ENCODE results near the gene ERF. TPM values are rescaled to one million over a fixed set of nuclear protein-coding genes. Genes with fewer than 3 reads are reported as not detected.

Gene ERF
- total RNA-seq, 1 donor, result 31.8 TPM

DNA sequence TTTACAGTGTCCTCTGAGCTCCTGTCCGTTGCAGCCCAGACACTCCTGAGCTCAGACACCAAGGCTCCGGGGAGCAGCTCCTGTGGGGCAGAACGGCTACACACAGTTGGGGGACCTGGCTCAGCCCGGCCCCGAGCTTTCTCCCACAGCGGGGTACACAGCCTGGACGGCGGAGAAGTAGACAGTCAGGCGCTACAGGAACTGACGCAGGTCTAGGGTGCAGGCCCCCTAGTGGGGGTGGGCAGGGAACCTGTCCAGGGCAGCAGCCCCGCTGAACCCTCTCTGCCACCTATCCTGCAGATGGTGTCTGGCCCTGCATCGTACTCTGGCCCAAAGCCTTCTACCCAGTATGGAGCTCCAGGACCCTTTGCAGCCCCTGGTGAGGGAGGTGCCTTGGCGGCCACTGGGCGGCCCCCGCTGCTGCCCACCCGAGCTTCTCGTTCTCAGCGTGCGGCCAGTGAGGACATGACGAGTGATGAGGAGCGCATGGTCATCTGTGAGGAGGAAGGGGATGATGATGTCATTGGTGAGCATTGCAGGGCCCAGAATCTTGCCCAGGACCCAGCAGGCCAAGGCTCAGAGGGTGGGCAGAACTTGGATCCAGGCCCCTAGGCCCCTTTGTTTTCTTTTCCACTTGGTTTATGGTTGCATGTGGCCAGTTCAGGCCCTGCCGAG lies 34.1 kb upstream of the ERF start:
- DNase-seq (ENCODE audit: insufficient read length, low spot score, missing footprints), result no peak
- no peaks in the 10 kb centered on the region for H3K9me3 ChIP-seq (ENCODE audit: low read depth, low read length)
- peaks cover 65% of the 10 kb centered on the region for H3K36me3 ChIP-seq (ENCODE audit: insufficient read depth, low read length)
- peaks cover 16% of the 10 kb centered on the region for H3K4me1 ChIP-seq (ENCODE audit: insufficient read depth, low read length)
- TF ChIP-seq, protein P1, sequence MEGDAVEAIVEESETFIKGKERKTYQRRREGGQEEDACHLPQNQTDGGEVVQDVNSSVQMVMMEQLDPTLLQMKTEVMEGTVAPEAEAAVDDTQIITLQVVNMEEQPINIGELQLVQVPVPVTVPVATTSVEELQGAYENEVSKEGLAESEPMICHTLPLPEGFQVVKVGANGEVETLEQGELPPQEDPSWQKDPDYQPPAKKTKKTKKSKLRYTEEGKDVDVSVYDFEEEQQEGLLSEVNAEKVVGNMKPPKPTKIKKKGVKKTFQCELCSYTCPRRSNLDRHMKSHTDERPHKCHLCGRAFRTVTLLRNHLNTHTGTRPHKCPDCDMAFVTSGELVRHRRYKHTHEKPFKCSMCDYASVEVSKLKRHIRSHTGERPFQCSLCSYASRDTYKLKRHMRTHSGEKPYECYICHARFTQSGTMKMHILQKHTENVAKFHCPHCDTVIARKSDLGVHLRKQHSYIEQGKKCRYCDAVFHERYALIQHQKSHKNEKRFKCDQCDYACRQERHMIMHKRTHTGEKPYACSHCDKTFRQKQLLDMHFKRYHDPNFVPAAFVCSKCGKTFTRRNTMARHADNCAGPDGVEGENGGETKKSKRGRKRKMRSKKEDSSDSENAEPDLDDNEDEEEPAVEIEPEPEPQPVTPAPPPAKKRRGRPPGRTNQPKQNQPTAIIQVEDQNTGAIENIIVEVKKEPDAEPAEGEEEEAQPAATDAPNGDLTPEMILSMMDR (IDR thresholded peaks at IDR 0.05; ENCODE audit: extremely low read depth, low read depth, low read length), result no peak
- H4K20me1 ChIP-seq (ENCODE audit: insufficient read depth, low read length), result peaks cover 54% of the 10 kb centered on the region
- H3K4me2 ChIP-seq (ENCODE audit: insufficient read depth, low read length), result no peak overlapping the region
- no peaks in the 10 kb centered on the region for H3K27me3 ChIP-seq (ENCODE audit: insufficient read depth, low read length)
- H3K79me2 ChIP-seq (ENCODE audit: insufficient read depth, low read length), result peaks cover 31% of the 10 kb centered on the region
- H3K4me3 ChIP-seq (ENCODE audit: insufficient read depth, low read length), result no peak overlapping the region
- H3K27ac ChIP-seq (ENCODE audit: low read depth, low read length), result no peak overlapping the region
- no peak overlapping the region for H2AFZ ChIP-seq (ENCODE audit: low read length)

DNA sequence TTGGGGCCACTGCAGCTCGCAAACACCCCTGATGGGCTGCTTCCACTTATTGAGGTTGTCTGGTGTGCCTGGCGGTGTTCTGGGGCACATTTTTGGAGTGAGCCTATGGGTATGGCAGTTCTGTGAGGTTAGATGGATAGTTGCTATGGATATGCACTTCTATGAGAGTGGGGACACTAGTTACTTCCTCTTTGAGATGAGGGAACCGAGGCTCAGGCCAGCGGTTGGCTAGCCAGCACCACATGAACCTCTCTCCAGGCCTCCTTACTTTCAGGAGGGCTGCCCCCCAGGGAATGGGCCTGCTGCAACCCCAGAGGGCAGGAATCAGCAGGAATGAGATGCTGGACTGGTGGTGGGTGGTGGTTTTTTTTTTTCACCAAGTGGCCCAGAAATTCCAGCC lies 33.5 kb upstream of the ERF start:
- H2AFZ ChIP-seq (ENCODE audit: low read length), result no peak overlapping the region
- no peak overlapping the region for H3K4me3 ChIP-seq (ENCODE audit: insufficient read depth, low read length)
- H3K4me2 ChIP-seq (ENCODE audit: insufficient read depth, low read length), result no peak overlapping the region
- H3K79me2 ChIP-seq (ENCODE audit: insufficient read depth, low read length), result peaks cover 32% of the 10 kb centered on the region
- H3K36me3 ChIP-seq (ENCODE audit: insufficient read depth, low read length), result peaks cover 59% of the 10 kb centered on the region
- peaks cover 18% of the 10 kb centered on the region for H3K4me1 ChIP-seq (ENCODE audit: insufficient read depth, low read length)
- no peak for DNase-seq (ENCODE audit: insufficient read length, low spot score, missing footprints)
- peaks cover 56% of the 10 kb centered on the region for H4K20me1 ChIP-seq (ENCODE audit: insufficient read depth, low read length)
- no peak overlapping the region for H3K27ac ChIP-seq (ENCODE audit: low read depth, low read length)
- TF ChIP-seq, protein P1 (IDR thresholded peaks at IDR 0.05; ENCODE audit: extremely low read depth, low read depth, low read length), result no peak
- no peaks in the 10 kb centered on the region for H3K9me3 ChIP-seq (ENCODE audit: low read depth, low read length)
- no peaks in the 10 kb centered on the region for H3K27me3 ChIP-seq (ENCODE audit: insufficient read depth, low read length)

DNA sequence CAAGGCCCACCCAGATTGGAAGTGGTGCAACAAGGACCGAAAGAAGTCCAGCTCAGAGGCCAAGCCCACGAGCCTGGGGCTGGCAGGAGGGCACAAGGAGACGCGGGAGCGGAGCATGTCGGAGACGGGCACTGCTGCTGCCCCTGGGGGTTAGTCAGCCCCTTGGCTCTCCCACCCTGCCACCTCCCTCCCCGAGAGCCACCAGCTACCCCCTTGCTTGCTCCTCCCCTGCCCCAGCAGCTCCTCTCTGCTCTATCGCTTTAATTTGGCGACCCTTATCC lies 32.8 kb upstream of the ERF start:
- Histone ChIP-seq H4K20me1 (ENCODE audit: insufficient read depth, low read length) (peaks cover 58% of the 10 kb centered on the region), H3K36me3 (ENCODE audit: insufficient read depth, low read length) (peaks cover 52% of the 10 kb centered on the region)

DNA sequence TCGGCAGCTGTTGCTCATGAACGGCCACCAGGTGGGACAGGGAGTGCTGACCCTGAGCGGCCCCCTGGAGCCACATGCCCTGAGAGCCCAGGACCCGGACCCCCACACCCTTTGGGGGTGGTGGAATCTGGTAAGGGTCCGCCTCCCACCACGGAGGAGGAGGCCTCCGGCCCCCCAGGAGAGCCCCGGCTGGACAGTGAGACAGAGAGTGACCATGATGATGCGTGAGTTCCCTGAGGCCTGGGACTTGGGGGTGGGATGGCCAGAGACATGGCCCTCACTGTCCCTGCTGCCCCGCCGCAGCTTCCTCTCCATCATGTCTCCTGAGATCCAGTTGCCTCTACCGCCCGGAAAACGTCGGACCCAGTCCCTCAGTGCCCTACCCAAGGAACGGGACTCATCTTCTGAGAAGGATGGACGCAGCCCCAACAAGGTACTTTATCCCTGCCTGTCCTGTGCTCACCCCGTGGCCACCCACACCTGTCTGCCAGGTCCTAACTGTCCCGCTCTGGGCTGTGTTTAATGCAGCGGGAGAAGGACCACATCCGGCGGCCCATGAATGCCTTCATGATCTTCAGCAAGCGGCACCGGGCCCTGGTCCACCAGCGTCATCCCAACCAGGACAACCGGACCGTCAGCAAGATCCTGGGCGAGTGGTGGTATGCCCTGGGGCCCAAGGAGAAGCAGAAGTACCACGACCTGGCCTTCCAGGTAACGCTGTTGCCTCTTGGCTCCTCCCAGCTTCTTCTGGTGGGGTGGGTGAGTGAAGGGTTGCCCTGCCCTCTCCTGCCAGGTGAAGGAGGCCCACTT lies 32.3 kb upstream of the ERF start:
- TF ChIP-seq, protein P1 (IDR thresholded peaks at IDR 0.05; ENCODE audit: extremely low read depth, low read depth, low read length), result no peak
- H3K4me3 ChIP-seq (ENCODE audit: insufficient read depth, low read length), result no peak overlapping the region
- peaks cover 38% of the 10 kb centered on the region for H3K79me2 ChIP-seq (ENCODE audit: insufficient read depth, low read length)
- H3K36me3 ChIP-seq (ENCODE audit: insufficient read depth, low read length), result peaks cover 51% of the 10 kb centered on the region
- H2AFZ ChIP-seq (ENCODE audit: low read length), result no peak overlapping the region
- no peaks in the 10 kb centered on the region for H3K27me3 ChIP-seq (ENCODE audit: insufficient read depth, low read length)
- peaks cover 58% of the 10 kb centered on the region for H4K20me1 ChIP-seq (ENCODE audit: insufficient read depth, low read length)
- no peaks in the 10 kb centered on the region for H3K9me3 ChIP-seq (ENCODE audit: low read depth, low read length)
- DNase-seq (ENCODE audit: insufficient read length, low spot score, missing footprints), result no peak
- peaks cover 30% of the 10 kb centered on the region for H3K4me1 ChIP-seq (ENCODE audit: insufficient read depth, low read length)
- H3K27ac ChIP-seq (ENCODE audit: low read depth, low read length), result no peak overlapping the region
- no peak overlapping the region for H3K4me2 ChIP-seq (ENCODE audit: insufficient read depth, low read length)

More for the DNA sequence above, 32.8 kb upstream of the ERF start:
- Histone ChIP-seq H3K9me3 (ENCODE audit: low read depth, low read length) (no peaks in the 10 kb centered on the region), H3K4me2 (ENCODE audit: insufficient read depth, low read length) (no peak overlapping the region), H3K4me3 (ENCODE audit: insufficient read depth, low read length) (no peak overlapping the region), H3K79me2 (ENCODE audit: insufficient read depth, low read length) (peaks cover 38% of the 10 kb centered on the region), H3K27ac (ENCODE audit: low read depth, low read length) (no peak overlapping the region), H3K4me1 (ENCODE audit: insufficient read depth, low read length) (peaks cover 24% of the 10 kb centered on the region), H2AFZ (ENCODE audit: low read length) (no peak overlapping the region), H3K27me3 (ENCODE audit: insufficient read depth, low read length) (no peaks in the 10 kb centered on the region)
- TF ChIP-seq, protein P1 (IDR thresholded peaks at IDR 0.05; ENCODE audit: extremely low read depth, low read depth, low read length), result no peak
- DNase-seq (ENCODE audit: insufficient read length, low spot score, missing footprints), result no peak
